ENCODE measurements around the gene USP9X.
A peak's percentile ranks its signal among the peaks of the same experiment; 100 is the strongest.
"Not testable (repeated sequence)": the region's sequence is repeated elsewhere in the genome, so short reads cannot be mapped to it uniquely, and the experiment has no call there.

Gene USP9X

DNA sequence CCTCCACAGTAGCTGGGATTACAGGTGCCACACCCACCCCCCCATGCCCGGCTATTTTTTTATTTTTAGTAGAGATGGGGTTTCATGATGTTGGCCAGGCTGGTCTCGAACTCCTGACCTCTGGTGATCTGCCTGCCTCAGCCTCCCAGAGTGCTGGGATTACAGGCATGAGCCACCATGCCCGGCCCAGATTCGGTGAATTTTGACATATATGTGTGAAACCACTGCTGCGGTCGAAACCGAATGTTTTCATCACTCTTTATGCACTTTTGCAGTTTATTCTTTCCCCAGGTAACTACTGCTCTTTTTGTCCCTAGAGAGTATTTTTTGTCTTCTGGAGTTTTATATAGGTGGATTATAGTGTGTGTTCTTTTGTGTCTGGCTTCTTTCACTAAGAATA is 101.7 kb downstream of the USP9X start:
- not testable (repeated sequence) for DNase-seq (ENCODE audit: low read depth in 2 of 2)

DNA sequence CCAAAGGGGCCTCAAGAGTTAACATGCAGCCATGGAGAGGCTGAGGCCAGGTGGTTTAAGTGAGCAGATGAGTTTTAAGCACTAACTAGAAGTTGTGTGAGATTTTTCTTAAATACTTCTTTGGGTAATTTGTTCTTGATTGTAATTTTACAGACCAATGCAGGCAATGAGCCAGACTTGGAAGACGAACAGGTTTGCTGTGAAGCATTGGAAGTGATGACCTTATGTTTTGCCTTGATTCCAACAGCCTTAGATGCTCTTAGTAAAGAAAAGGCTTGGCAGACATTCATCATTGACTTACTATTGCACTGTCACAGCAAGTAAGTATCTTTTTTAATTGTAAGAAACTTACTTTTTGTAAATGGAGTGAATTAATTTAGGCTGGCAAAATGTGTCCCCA is 103.9 kb downstream of the USP9X start:
- DNase-seq (ENCODE audit: low read depth in 2 of 2), result no peak

DNA sequence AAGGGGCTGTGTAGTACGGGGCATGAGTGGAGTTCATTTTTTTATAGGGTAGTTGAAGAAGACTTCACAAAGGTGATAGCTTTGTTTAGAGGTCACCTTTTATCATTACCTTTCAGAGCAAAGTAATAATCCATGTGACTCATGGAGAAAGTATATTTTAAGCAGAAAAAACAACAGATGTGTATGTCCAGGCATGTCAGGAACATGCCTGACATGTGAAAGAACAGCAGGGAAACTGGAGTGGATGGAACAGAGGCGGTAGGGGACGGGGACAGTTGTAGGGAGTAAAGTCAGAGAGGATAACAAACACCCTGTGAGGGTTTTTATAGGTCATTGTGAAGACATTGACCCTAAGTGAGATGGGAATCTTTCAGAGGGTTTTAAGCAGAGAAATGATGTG is 107.6 kb downstream of the USP9X start:
- DNase-seq (ENCODE audit: low read depth in 2 of 2), result no peak

DNA sequence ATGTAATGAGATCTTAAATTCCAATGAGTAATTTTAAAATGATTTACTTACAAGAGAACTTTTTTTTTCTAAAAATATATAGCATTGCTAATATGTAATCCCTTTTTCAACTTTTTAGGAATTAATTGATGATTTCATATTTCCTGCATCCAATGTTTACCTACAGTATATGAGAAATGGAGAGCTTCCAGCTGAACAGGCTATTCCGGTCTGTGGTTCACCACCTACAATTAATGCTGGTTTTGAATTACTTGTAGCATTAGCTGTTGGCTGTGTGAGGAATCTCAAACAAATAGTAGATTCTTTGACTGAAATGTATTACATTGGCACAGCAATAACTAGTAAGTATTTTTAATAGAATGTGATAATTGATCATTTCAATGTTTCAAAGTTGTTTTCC is 113.2 kb downstream of the USP9X start:
- DNase-seq (ENCODE audit: low read depth in 2 of 2), result no peak

DNA sequence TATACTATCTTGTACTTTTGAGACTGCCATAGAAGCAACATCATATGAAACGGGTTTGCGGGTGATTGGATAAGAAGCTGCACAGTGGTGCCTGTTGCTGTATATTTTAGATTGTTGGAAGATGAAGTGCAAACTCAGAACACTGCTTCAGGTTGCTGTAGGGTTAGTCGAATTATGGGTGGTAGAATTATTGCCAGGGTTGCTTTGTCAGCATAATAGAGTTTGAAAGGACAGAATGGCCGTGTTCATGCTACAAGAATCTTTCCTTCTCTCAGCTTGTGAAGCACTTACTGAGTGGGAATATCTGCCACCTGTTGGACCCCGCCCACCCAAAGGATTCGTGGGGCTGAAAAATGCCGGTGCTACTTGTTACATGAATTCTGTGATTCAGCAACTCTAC is 115.5 kb downstream of the USP9X start:
- no peak for DNase-seq (ENCODE audit: low read depth in 2 of 2)

DNA sequence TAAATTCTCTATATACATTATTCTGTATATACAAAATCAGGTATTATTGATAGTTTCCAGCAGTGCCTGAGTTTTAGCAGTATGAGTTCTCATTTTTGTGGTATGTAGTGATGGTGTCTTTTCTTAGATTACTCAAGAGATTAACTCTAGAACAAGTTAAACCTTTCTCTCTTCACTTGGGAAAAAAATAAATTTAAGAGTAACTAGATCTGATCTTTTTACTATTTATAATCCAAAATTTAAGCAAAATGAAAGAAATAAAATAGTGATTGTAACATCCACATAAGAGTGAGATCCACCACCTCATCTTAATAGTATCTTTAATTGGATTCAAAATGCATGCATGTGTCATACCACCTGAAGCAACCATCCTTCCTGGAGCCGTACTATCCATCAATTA is 124.6 kb downstream of the USP9X start:
- DNase-seq (ENCODE audit: low read depth in 2 of 2), result no peak

DNA sequence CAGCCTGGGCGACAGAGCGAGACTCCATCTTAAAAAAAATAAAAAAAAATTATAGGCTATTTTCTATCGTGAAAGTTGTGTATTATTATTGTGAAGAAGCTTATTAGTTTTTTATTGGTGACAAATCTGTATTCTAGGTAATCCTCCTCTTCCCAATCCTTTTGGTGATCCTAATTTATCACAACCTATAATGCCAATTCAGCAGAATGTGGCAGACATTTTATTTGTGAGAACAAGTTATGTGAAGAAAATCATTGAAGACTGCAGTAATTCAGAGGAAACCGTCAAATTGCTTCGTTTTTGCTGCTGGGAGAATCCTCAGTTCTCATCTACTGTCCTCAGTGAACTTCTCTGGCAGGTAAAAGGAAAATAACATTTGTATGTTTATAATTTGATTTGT is 139.4 kb downstream of the USP9X start:
- DNase-seq (ENCODE audit: low read depth in 2 of 2), result no peak

DNA sequence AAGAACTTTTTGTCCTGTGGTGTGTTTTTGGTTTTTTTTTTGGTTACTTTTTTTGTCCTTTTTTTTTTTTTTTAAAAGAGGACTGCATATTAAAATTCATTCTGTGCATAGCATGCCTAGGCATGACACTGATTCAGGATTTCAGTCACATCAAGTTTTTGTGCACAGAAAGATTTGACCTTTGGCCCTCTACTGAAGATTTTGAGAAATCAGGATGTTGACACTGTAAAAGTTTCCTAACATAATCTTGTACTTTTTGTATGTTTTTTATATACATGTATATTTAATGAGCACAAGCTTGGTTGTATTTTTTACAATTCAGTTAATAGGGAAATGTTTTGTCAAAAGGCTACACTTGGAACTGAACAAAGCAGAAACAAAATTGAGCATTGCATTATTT is 148.7 kb downstream of the USP9X start:
- no peak for DNase-seq (ENCODE audit: low read depth in 2 of 2)

DNA sequence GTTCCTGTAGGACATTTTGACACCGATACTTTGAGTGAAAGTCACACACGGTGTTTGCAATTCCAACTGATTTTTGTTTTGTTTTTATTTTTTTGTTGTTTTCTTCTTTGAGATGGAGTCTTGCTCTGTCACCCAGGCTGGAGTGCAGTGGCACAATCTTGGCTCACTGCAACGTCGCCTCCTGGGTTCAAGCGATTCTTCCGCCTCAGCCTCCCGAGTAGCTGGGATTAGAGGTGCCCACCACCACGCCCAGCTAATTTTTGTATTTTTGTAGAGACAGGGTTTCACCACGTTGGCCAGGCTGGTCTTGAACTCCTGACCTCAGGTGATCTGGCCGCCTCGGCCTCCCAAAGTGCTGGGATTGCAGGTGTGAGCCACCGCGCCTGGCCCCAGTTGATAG is 149.2 kb downstream of the USP9X start:
- DNase-seq (ENCODE audit: low read depth in 2 of 2), result not testable (repeated sequence)

DNA sequence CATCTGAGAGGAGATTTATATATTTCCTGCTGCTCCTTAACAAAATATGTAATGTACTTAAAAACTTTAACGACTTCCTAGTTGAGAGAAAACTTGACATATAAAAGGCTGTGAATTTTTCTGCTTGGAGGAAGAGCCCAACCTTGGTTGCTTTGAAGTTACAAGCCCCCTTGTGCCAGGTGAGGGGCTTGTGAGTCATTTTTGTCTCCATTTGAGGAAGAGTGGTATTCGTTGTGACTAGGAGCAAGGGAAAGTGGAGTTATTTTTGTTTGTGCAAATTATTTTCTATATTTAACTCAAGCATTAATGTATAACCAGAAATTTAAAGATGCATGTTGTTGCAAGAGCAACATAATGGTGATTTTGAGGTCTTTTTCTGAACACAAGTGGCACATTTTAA is 149.7 kb downstream of the USP9X start:
- no peak for DNase-seq (ENCODE audit: low read depth in 2 of 2)

DNA sequence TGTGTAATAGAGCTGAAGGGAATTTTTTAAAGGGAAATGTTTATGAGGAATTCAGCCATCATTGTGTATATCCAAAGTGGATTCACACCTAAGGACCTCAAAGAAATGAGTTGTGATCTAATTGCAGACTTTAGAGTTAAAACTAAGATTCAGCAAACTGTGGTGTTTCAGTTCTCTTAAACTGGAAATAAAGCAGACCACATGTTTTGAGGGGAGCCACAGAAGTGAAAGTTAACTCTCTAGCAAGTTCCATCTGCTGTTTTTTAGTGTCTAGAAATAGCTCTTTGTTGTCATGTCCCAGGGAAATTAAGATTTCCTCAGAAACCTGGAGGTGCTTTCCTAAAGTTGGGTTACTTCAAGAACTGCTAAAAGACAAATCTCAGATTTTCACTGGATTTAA is 151.4 kb downstream of the USP9X start:
- DNase-seq (ENCODE audit: low read depth in 2 of 2), result no peak

DNA sequence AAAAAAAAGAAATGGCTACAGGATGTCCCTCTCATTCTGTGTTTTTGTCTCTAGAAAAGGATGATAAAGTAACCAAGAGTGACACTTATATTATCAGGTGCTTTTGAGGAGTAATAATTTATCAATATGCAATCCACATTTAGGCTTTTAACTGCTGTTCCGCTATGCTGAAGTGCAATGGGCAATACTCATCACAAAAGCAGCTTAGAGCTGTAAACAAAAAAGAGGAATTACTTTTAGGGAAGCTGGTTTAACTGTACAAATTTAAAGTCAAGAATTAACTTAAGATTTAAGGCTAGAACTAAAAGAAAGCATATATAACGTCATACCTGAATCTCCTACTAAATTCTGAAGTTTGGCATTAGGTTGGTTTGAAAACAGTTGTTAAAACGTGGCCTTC is 155.3 kb downstream of the USP9X start:
- DNase-seq (ENCODE audit: low read depth in 2 of 2), result no peak

DNA sequence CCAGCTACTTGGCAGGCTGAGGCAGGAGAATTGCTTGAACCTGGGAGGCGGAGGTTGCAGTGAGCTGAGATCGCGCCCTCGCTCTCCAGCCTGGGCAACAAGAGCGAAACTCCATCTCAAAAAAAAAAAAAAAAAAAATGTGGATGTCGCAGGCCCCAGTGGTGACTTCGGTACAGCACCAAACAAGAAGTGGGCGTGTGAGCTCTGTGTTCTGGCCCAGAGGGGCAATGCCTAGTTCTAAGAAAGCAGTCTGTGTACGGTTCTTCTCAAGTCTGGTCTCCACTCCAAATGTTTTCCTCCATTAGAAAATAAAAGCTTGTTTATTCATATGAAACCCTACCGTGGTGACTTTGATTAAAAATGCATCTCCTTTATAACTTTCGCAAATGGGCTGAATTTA is 156.7 kb downstream of the USP9X start:
- no peak for DNase-seq (ENCODE audit: low read depth in 2 of 2)

DNA sequence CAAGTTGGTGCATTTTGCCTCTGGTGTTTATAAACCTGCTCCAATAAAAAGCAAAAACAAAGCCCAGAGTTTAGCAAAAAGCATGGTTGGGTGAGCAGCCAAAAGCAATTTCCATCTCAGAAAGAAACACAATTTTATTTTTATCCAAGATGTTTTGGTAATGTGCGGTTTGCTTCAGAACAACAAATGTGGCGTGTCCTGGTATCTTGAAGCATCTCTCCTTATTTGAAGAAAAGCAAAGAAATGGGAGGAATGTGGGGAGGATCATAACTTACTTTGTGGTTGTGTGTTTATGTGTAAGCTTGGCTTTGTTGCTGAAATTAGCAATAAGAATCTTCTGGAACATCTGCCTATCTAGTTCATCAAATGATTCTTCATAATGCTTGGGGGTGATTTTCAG is 160.4 kb downstream of the USP9X start:
- no peak for DNase-seq (ENCODE audit: low read depth in 2 of 2)

DNA sequence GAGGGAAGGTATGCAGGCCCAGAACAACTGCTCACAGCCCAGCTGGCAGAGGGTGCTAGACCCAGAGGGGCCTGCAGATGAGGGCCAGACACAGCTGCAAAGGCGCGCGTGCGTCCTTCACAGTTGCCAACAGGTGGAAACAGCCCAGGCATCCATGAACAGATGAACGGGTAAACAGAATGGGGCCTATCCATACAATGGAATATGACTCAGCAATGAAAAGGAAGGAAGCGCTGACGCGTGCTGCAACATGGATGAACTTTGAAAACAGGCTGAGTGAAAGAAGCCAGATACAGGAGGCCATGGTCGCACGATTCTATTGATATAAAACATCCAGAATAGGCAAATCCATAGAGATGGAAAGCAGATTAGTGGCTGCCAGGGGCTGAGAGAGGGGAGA is 165.6 kb downstream of the USP9X start:
- no peak for DNase-seq (ENCODE audit: low read depth in 2 of 2)

DNA sequence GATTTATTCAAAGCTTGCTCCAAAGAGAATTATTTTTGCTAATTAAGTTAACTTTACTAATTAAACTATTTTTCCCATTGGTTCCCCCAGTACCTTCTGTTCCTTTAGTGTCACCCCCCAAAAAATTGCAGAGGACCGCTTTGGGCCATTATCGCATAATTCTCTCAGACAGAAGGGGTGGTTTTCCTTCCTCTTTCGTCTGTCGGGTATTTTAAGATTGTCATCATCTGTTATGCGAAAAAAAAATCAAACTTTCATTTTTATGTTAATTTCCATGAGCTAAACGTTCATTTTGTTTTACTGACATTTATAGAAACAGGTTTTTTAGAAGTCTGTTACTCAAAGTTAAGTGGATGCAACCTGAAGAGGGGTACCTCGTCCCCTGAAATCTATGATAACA is 172.6 kb downstream of the USP9X start:
- DNase-seq (ENCODE audit: low read depth in 2 of 2), result no peak

DNA sequence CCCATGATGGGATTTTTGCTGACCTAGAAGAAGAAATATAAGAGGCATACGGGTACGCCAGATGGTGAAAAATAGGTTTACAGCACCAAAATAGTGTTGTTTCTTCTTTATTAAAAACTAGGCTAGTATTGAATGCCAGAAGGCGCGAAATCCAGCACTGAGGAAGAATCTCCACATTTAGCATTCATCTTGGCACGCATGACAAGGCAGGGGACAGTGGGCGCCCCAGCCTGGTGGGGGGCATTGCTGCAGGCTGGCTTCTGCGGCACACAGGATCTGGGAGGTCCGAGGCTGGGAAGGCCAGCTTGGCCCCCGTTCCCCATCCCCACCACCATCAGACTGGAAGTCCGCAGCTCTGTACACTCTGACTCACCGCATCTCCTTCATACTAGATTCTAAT is 173.0 kb downstream of the USP9X start:
- no peak for DNase-seq (ENCODE audit: low read depth in 2 of 2)

DNA sequence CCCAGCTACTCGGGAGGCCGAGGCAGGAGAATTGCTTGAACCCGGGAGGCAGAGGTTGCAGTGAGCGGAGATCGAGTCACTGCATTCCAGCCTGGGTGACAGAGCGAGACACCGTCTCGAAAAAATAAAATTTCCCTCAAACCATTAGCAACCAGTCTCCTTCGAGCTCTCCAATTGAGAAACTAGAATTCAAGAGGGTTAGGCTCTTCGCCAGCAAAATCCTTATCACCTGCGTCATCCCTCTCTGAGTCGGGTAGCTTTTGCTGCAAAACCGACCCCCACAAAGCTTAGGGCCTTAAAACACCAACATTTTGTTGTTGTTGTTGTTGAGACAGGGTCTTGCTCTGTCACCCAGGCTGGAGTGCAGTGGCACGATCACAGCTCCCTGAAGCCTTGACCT is 173.6 kb downstream of the USP9X start:
- no peak for DNase-seq (ENCODE audit: low read depth in 2 of 2)

DNA sequence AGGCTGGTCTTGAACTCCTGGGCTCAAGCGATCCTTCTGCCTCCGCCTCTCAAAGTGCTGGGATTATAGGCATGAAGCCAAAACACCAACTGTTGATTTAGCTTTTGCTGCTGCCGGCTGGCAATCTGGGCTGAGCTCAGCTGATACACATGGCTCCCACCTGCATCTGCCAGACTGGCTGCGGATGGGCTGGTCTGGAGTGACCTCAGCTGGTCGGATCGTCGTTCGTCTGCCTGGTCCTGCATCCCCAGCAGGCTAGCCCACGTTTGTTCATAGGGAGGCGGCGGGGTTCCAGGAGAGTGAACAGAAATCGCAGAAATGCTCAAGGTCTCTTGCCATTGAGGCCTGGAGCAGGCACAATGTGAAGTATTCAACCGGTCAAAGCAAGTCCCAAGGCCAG is 174.3 kb downstream of the USP9X start:
- no peak for DNase-seq (ENCODE audit: low read depth in 2 of 2)

DNA sequence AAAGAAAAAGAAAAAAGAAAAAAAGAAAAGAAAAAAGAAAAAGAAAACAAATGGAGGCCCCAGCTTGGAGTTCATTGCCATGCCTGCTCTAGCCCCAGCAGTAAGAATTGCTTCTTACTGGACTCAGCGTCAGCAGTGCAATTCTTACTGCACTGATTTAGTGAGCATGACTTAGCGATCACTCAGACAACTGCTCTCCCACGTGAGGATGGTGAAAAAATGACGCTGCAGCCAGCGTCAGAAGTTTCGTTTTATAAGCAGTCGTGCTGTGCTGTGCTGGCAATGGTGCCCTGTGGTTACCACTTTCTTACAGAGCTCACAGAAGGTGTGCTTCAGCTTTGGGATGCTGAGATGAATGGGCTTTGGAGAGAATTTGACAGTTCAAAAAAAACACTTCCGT is 180.4 kb downstream of the USP9X start:
- no peak for DNase-seq (ENCODE audit: low read depth in 2 of 2)

DNA sequence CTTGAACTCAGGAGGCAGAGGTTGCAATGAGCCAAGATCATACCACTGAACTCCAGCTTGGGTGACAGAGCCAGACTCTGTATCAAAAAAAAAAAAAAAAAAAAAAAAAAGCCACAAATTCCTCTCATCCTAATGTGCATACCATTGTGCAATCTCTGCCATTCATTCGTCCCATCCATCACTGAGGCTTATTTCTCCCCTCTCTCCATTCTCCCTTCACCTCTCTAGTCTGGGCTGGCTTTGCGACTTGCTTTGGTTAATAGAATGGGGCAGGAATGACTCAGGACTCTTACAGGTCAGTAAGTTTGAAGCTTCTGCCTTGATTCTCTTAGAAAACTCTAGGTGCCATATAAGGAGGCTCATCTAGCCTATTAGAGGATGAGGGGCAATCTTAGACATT is 188.4 kb downstream of the USP9X start:
- no peak for DNase-seq (ENCODE audit: low read depth in 2 of 2)

DNA sequence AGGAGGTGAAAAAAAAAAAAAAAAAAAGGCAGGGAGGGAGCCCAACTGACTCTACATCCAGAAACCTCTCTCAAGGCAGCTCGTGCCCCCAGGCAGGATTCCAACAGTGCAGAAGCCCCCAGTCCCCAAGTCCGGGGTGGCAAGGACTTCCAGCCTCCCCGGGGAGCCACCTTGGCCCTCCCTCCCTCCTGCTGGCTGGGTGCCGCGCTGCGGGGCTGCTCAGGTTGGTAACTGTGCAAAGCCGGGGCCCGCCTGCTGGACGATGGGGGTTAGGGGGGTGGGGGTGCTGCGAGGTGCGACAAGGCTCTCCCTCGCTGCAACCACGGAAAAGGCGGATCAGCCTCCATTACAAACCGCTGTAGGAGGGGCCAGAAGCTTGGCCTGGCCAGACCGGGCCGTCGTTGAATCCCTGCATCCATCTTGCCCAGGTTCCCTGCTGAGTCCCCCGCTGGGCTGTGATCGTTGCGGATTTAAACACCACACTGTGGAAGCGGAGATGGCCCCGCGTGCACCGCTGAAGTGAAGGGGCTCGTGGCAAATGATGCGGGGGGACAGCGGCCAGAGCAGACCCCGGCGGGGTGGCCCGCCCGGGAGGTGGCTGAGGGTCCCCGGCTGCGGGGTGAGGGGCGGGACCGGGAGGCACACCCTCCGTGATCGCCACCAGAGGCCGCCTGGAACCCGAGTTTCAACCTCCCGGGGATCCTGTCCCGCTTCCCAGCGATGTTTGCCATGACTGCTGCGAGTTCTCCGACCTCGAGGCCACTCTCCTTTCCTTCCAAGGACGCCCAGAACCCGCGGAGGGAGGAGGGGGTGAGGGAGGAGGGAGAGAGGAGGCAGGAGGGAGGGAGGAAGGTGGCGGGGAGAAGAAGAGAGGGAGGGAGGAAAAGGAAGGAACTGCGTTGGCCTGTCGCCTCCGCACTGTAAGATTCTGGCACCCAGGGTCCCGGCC is 190.7 kb downstream of the USP9X start:
- peak in 1 of 2 donors; percentile 26 for DNase-seq (ENCODE audit: low read depth in 2 of 2)

DNA sequence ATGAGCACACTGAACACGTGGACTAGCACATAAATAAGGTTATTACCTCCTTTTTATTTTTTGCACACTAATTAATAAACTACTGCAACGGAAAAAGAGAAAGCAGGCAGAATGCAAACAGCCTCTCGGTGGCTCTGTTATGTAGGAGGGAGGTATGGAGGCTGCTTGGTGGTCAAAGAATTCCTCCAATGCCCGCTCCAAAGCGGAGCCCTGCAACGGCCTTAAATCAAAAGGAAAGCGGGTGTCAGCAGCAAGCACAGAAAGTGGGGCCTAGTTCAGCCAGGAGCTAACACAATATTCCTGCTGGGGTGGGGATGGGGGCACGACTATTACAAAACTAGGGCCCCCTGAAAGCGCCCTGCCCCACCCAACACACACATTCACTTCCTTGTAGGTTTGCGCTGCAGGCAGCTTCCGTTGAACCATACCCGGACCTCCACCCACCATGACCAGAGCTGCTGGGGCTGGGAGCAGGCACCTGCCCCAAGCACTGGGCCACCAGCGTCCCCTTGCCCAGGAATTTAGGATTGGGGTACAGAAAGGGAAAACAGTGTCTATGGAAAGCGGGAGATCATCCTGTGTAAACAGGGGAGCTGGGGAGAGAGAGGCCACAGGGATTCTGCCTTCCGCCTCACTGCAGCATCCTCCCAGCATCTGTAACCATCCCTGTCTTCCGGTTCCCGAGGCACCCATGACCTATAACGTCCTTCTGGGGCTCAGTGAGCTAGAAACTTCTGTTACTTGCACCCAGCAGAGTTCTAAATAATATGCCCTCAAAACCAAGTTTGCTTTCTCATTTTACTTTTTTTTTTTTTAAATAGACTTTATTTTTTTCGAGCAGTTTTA is 191.6 kb downstream of the USP9X start:
- DNase-seq (ENCODE audit: low read depth in 2 of 2), result no peak

All from stimulated activated CD8-positive, alpha-beta memory T cell treated with anti-CD3 and anti-CD28 coated beads, Interleukin-2, amount 100 ng/mL, for 1 hour (primary cell).